IMR-90 (cell line): Measurements from ENCODE around the gene FAM83B. TPM values are rescaled to one million over a fixed set of nuclear protein-coding genes. Genes with fewer than 3 reads are reported as not detected.

Experiments
- ATAC-seq: fragments of 200-7000 bp; cut with Tn5 transposase; 2 replicates; pipeline ENCODE4 v1.9.1; 2020; ENCODE audit warnings: low read depth, mild to moderate bottlenecking, moderate library complexity
- BruUV-seq: library from RNA; stranded (reverse); fragments of 400-500 nt; replicated peaks from 2 replicates; lab custom pipeline; 2021; lab: Mats Ljungman, UMichigan
- CTCF ChIA-PET: fragments of 300-600 bp; formaldehyde crosslinking; extraction: SDS; loops from one replicate; lab custom pipeline; 2021; ENCODE audit warnings: antibody characterized with exemption; lab: Yijun Ruan, JAX
- POLR2A ChIA-PET: fragments of 300-600 bp; sonication (Branson Sonifier 250); formaldehyde crosslinking; loops from one replicate; lab custom pipeline; 2022; ENCODE audit warnings: antibody characterized with exemption; ENCODE audit not compliant: unreplicated experiment; lab: Charles Lee
- DNase-seq: peaks from one replicate; pipeline ENCODE4 v3.0.0; 2013
- H2AFZ ChIP-seq: replicated peaks from 2 replicates; pipeline ENCODE3; 2013; ENCODE audit warnings: low read length, mild to moderate bottlenecking; ENCODE audit not compliant: poor library complexity
- H2AK5ac ChIP-seq: 2 replicates; pipeline ENCODE4 v1.6.1; 2013; ENCODE audit warnings: low read depth, low read length, inconsistent platforms
- H2AK9ac ChIP-seq: replicated peaks from 2 replicates; pipeline ENCODE3; 2013; ENCODE audit warnings: mild to moderate bottlenecking, low read depth, low read length, moderate library complexity; ENCODE audit not compliant: poor library complexity
- H2BK120ac ChIP-seq: 2 replicates; pipeline ENCODE4 v1.6.1; 2013; ENCODE audit warnings: low read depth, low read length, inconsistent platforms
- H2BK15ac ChIP-seq: 3 replicates; pipeline ENCODE4 v1.6.1; 2013; ENCODE audit warnings: low read depth, low read length, inconsistent platforms
- H2BK20ac ChIP-seq: 2 replicates; pipeline ENCODE4 v1.6.1; 2013; ENCODE audit warnings: low read depth, mild to moderate bottlenecking, inconsistent platforms, low read length, moderate library complexity
- H2BK5ac ChIP-seq: 2 replicates; pipeline ENCODE4 v1.6.1; 2013; ENCODE audit warnings: mild to moderate bottlenecking, low read depth, low read length, inconsistent platforms; ENCODE audit not compliant: poor library complexity, severe bottlenecking
- H3K14ac ChIP-seq: replicated peaks from 2 replicates; pipeline ENCODE4 v1.6.1; 2013; ENCODE audit warnings: low read depth, low read length, inconsistent platforms
- H3K18ac ChIP-seq: 2 replicates; pipeline ENCODE4 v1.6.1; 2013; ENCODE audit warnings: low read depth, low read length, control low read depth
- H3K23ac ChIP-seq: 2 replicates; pipeline ENCODE4 v1.6.1; 2013; ENCODE audit warnings: low read depth, low read length, inconsistent platforms
- H3K27ac ChIP-seq: 2 replicates; pipeline ENCODE4 v1.5.1; 2013; ENCODE audit warnings: mild to moderate bottlenecking, control low read depth, low read length; ENCODE audit not compliant: insufficient read depth
- H3K27me3 ChIP-seq: 2 replicates; pipeline ENCODE4 v1.6.1; 2013; ENCODE audit warnings: low read length; ENCODE audit not compliant: control insufficient read depth, insufficient read depth
- H3K36me3 ChIP-seq: 2 replicates; pipeline ENCODE4 v1.6.1; 2013; ENCODE audit warnings: low read length, mixed read lengths; ENCODE audit not compliant: control insufficient read depth, insufficient read depth
- H3K4ac ChIP-seq: 2 replicates; pipeline ENCODE4 v1.6.1; 2013; ENCODE audit warnings: low read depth, low read length, inconsistent platforms
- H3K4me1 ChIP-seq: 2 replicates; pipeline ENCODE4 v1.6.1; 2013; ENCODE audit warnings: low read length, mixed read lengths; ENCODE audit not compliant: control insufficient read depth, insufficient read depth
- H3K4me2 ChIP-seq: 2 replicates; pipeline ENCODE4 v1.6.1; 2013; ENCODE audit warnings: low read depth, mild to moderate bottlenecking, control low read depth, low read length, moderate library complexity
- H3K4me3 ChIP-seq: 2 replicates; pipeline ENCODE4 v1.5.1; 2013; ENCODE audit warnings: low read depth, mild to moderate bottlenecking, control low read depth, low read length, moderate library complexity; ENCODE audit not compliant: insufficient read depth
- H3K56ac ChIP-seq: 2 replicates; pipeline ENCODE4 v1.6.1; 2013; ENCODE audit warnings: low read length, inconsistent platforms; ENCODE audit not compliant: insufficient read depth; ENCODE audit errors: extremely low read depth
- H3K79me1 ChIP-seq, 2 experiments: 2 replicates each; pipeline ENCODE4 v1.6.1; 2013; ENCODE audit warnings: low read length in 2 of 2, inconsistent platforms in 1 of 2, low read depth in 1 of 2
- H3K9ac ChIP-seq: 2 replicates; pipeline ENCODE4 v1.6.1; 2013; ENCODE audit warnings: low read depth, low read length, control low read depth
- H3K9me1 ChIP-seq: 2 replicates; pipeline ENCODE4 v1.6.1; 2013; ENCODE audit warnings: low read length, inconsistent platforms; ENCODE audit not compliant: insufficient read depth
- H3K9me3 ChIP-seq: 2 replicates; pipeline ENCODE4 v1.6.1; 2013; ENCODE audit warnings: low read length; ENCODE audit not compliant: control insufficient read depth, insufficient read depth
- H4K20me1 ChIP-seq: 2 replicates; pipeline ENCODE4 v1.6.1; 2013; ENCODE audit warnings: low read length, inconsistent platforms; ENCODE audit not compliant: insufficient read depth
- H4K5ac ChIP-seq: 2 replicates; pipeline ENCODE4 v1.6.1; 2013; ENCODE audit warnings: mild to moderate bottlenecking, low read depth, low read length, control low read depth
- H4K8ac ChIP-seq, 2 experiments: 2 replicates each; pipeline ENCODE4 v1.6.1; 2013; ENCODE audit warnings: low read depth in 2 of 2, low read length in 2 of 2, control low read depth in 1 of 2, inconsistent platforms in 1 of 2
- H4K91ac ChIP-seq: 2 replicates; pipeline ENCODE4 v1.6.1; 2013; ENCODE audit warnings: low read depth, low read length, inconsistent platforms; ENCODE audit not compliant: insufficient read depth
- BHLHE40 ChIP-seq: fragments of 150-350 bp; IDR thresholded peaks from 2 replicates; pipeline ENCODE4 v1.6.1; 2016; ENCODE audit warnings: mild to moderate bottlenecking, low read depth, low read length
- CEBPB ChIP-seq: IDR thresholded peaks from 2 replicates; pipeline ENCODE4 v1.6.1; 2012; ENCODE audit warnings: low read depth, low read length, improper control_type of control experiment
- CHD1 ChIP-seq: IDR thresholded peaks from 2 replicates; pipeline ENCODE4 v1.6.1; 2012; ENCODE audit warnings: low read depth, low read length, improper control_type of control experiment
- ELK1 ChIP-seq: fragments of 150-350 bp; IDR thresholded peaks from 2 replicates; pipeline ENCODE4 v1.6.1; 2016; ENCODE audit warnings: low read depth, mild to moderate bottlenecking, low read length, moderate library complexity, borderline replicate concordance
- FOS ChIP-seq: fragments of 150-350 bp; IDR thresholded peaks from 2 replicates; pipeline ENCODE4 v1.6.1; 2016; ENCODE audit warnings: low read depth, low read length
- MAFK ChIP-seq: IDR thresholded peaks from 2 replicates; pipeline ENCODE4 v1.6.1; 2012; ENCODE audit warnings: low read depth, low read length, improper control_type of control experiment
- MAZ ChIP-seq: IDR thresholded peaks from 2 replicates; pipeline ENCODE4 v1.6.1; 2012; ENCODE audit warnings: low read depth, mild to moderate bottlenecking, low read length, improper control_type of control experiment, moderate library complexity, borderline replicate concordance
- MXI1 ChIP-seq: IDR thresholded peaks from 2 replicates; pipeline ENCODE4 v1.6.1; 2012; ENCODE audit warnings: low read depth, mild to moderate bottlenecking, low read length, moderate library complexity, borderline replicate concordance
- NFE2L2 ChIP-seq: fragments of 150-350 bp; IDR thresholded peaks from 2 replicates; pipeline ENCODE4 v1.6.1; 2016; ENCODE audit warnings: low read depth, mild to moderate bottlenecking, low read length
- POLR2A ChIP-seq: IDR thresholded peaks from 2 replicates; pipeline ENCODE4 v1.6.1; 2012; ENCODE audit warnings: mild to moderate bottlenecking, low read depth, low read length
- RAD21 ChIP-seq: IDR thresholded peaks from 2 replicates; pipeline ENCODE4 v1.6.1; 2012; ENCODE audit warnings: low read length, improper control_type of control experiment
- RCOR1 ChIP-seq: IDR thresholded peaks from 2 replicates; pipeline ENCODE4 v1.6.1; 2012; ENCODE audit warnings: mild to moderate bottlenecking, low read length, improper control_type of control experiment; ENCODE audit not compliant: insufficient replicate concordance
- RFX5 ChIP-seq: IDR thresholded peaks from 2 replicates; pipeline ENCODE4 v1.8.0; 2012; ENCODE audit warnings: low read depth, mild to moderate bottlenecking, low read length, moderate library complexity
- SMC3 ChIP-seq: fragments of 150-350 bp; IDR thresholded peaks from 2 replicates; pipeline ENCODE4 v1.6.1; 2016; ENCODE audit warnings: low read depth, mild to moderate bottlenecking, antibody characterized with exemption, low read length, moderate library complexity
- USF2 ChIP-seq: fragments of 150-350 bp; IDR thresholded peaks from 2 replicates; pipeline ENCODE4 v1.6.1; 2017; ENCODE audit warnings: mild to moderate bottlenecking, antibody characterized with exemption, low read length, low read depth
- dilution Hi-C: fragments of 300-500 bp; cut with HindIII; formaldehyde crosslinking; loops from one replicate; pipeline ENCODE4 v1.14.3; 2018; ENCODE audit warnings: low sequenced_read_pairs; ENCODE audit not compliant: unreplicated experiment
- in situ Hi-C: fragments of 300-500 bp; cut with MboI; formaldehyde crosslinking; loops from 3 replicates; pipeline ENCODE4 v1.14.3; 2019; ENCODE audit warnings: low sequenced_read_pairs, inconsistent platforms, mixed read lengths
- intact Hi-C: fragments of 100-400 bp; cut with micrococcal nuclease; formaldehyde crosslinking; loops from 2 replicates; pipeline ENCODE4 v1.10.0; 2022
- polyA plus RNA-seq, 3 experiments: library from polyadenylated mRNA; depleted of rRNA; stranded (reverse); fragments of >200 nt; gene quantifications; 2 replicates each; pipeline ENCODE4 v1.2.3, GENCODE V29; 2012; ENCODE audit warnings: low replicate concordance in 1 of 3
- total RNA-seq: library from RNA; depleted of rRNA; stranded (reverse); fragments of >200 nt; gene quantifications from 2 replicates; pipeline ENCODE4 v1.2.3, GENCODE V29; 2012
- TF ChIP-seq, protein P1 (sequence below): conservative IDR thresholded peaks from 2 replicates; pipeline ENCODE4 v1.5.1; 2012; ENCODE audit warnings: mild to moderate bottlenecking, low read depth, low read length, improper control_type of control experiment

The FAM83B gene
- total and polyA plus RNA-seq, 2 of the 4 experiments (the other 2 are of a cell fraction) = 0.02 to 0.18 TPM

DNA sequence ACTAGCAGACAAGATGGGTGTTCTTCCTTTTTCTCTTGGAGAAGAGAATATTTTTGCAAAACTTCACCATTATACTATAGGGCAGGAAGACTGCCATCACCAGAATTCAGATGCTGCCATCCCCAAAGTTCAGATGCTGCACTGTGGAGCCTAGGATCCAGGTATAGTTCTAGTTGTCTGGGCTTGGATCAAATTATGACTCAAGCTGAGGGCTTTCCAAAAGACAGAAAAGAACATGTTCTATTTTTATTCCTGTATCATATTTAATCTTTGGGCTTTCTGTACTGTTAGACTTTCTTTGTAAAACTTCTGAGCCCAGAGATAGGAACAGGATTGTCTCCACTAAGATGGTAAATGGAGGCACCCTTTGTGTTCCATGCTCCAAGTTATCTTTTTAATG lies 22.0 kb downstream of the FAM83B start:
- dilution Hi-C loops = no loop called here
- Histone ChIP-seq H3K79me1 (no peaks in the 10 kb centered on the region), H4K5ac (no peak overlapping the region), H3K27ac (no peak overlapping the region), H2AK5ac (no peak overlapping the region), H4K20me1 (no peaks in the 10 kb centered on the region), H3K4ac (no peak overlapping the region), H3K27me3 (no peaks in the 10 kb centered on the region; the same call in 1 of the 2 replicates), H4K91ac (no peak overlapping the region), H2BK5ac (no peak overlapping the region), H2BK15ac (no peak overlapping the region), H3K9me3 (no peaks in the 10 kb centered on the region), H3K36me3 (no peaks in the 10 kb centered on the region), H2AFZ (no peak overlapping the region), H3K14ac (no peak overlapping the region), H2BK20ac (no peak overlapping the region), H4K8ac (no peak overlapping the region), H3K9ac (no peak overlapping the region), H2BK120ac (no peak overlapping the region), H3K23ac (no peak overlapping the region), H2AK9ac (no peak overlapping the region), H3K4me1 (no peaks in the 10 kb centered on the region), H3K9me1 (no peaks in the 10 kb centered on the region), H3K4me2 (no peak overlapping the region), H3K18ac (no peak overlapping the region), H3K56ac (no peak overlapping the region), H3K4me3 (no peak overlapping the region)
- no peak for ATAC-seq
- DNase-seq = no peak
- TF ChIP-seq USF2 (no peak), NFE2L2 (no peak), ELK1 (no peak), MXI1 (no peak), RCOR1 (no peak), POLR2A (no peak), SMC3 (no peak), MAFK (no peak), RFX5 (no peak), RAD21 (no peak), BHLHE40 (no peak), CEBPB (no peak), CHD1 (no peak), FOS (no peak), MAZ (no peak)
- TF ChIP-seq, protein P1, sequence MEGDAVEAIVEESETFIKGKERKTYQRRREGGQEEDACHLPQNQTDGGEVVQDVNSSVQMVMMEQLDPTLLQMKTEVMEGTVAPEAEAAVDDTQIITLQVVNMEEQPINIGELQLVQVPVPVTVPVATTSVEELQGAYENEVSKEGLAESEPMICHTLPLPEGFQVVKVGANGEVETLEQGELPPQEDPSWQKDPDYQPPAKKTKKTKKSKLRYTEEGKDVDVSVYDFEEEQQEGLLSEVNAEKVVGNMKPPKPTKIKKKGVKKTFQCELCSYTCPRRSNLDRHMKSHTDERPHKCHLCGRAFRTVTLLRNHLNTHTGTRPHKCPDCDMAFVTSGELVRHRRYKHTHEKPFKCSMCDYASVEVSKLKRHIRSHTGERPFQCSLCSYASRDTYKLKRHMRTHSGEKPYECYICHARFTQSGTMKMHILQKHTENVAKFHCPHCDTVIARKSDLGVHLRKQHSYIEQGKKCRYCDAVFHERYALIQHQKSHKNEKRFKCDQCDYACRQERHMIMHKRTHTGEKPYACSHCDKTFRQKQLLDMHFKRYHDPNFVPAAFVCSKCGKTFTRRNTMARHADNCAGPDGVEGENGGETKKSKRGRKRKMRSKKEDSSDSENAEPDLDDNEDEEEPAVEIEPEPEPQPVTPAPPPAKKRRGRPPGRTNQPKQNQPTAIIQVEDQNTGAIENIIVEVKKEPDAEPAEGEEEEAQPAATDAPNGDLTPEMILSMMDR = no peak
- in situ Hi-C loops = loop anchor here (25.0 kb wide), 1 partner anchor 881 kb away; no protein-coding TSS in a partner anchor
- BruUV-seq = no TSS peak
- POLR2A ChIA-PET = no interaction called here
- CTCF ChIA-PET = no interaction called here
- intact Hi-C loops = no loop called here
